HFFc6 (cell line): ENCODE measurements around the gene RAB28. TPM values are rescaled to one million over a fixed set of nuclear protein-coding genes. Genes with fewer than 3 reads are reported as not detected.

Source experiments
- DNase-seq: peaks from one replicate; pipeline ENCODE4 v3.0.0-alpha.2; 2018
- H3K27ac Mint-ChIP-seq: 2 replicates; pipeline ENCODE4 v1.8.0; 2020; ENCODE audit warnings: mild to moderate bottlenecking, mixed read lengths
- H3K27me3 Mint-ChIP-seq: 2 replicates; pipeline ENCODE4 v1.8.0; 2021; ENCODE audit warnings: mild to moderate bottlenecking, moderate library complexity, mixed read lengths; ENCODE audit not compliant: insufficient read depth
- H3K36me3 Mint-ChIP-seq: 2 replicates; pipeline ENCODE4 v1.8.0; 2021; ENCODE audit warnings: low read depth, mixed read lengths
- H3K4me1 Mint-ChIP-seq: 2 replicates; pipeline ENCODE4 v1.8.0; 2020; ENCODE audit warnings: low read depth, mixed read lengths
- H3K4me3 Mint-ChIP-seq: 2 replicates; pipeline ENCODE4 v1.8.0; 2020; ENCODE audit warnings: mild to moderate bottlenecking, moderate library complexity, mixed read lengths
- H3K9me3 Mint-ChIP-seq: 2 replicates; pipeline ENCODE4 v1.8.0; 2020; ENCODE audit warnings: mild to moderate bottlenecking, mixed read lengths
- total RNA-seq, 6 experiments: library from RNA; stranded (reverse); fragmentation: NEBNext Ultra II Directional; extraction: Animal tissue kit (Norgen Biotek cat#: 25700); gene quantifications; 2 replicates in 1 of 6; 3 replicates in 5 of 6; pipeline ENCODE4 v1.2.3, GENCODE V29; 2021
- TF ChIP-seq, protein P1 (sequence below): fragments of 200-600 bp; sonication (generic); IDR thresholded peaks from 2 replicates; pipeline ENCODE4 v1.5.0; 2021; ENCODE audit warnings: antibody characterized with exemption, mild to moderate bottlenecking

RAB28 gene
- total RNA-seq, 6 experiments from 2014 or later = 11.4 to 13.1 (median 12.4) TPM

DNA sequence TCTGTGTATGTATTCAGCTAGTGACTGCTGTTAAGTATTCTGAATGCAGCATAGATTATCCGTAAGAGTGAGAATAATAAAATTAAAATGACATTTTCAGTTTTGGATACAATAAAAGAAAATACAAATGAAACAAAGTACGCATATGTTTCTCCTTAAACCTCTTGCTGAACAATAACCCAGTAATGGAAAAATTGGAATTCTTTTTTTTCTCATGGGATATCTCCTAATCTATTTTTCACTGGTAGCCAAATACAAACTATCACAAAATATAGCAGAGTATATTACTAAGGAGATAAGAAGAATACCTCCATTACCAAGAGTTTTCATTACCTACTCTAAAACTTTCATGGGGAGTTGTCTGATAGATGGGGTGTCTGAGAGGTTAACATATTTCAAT, 6.0 kb downstream of the RAB28 start:
- Mint-ChIP-seq H3K4me1 (peaks cover 60% of the 10 kb centered on the region), H3K27me3 (no peaks in the 10 kb centered on the region), H3K4me3 (no peak overlapping the region), H3K9me3 (no peaks in the 10 kb centered on the region), H3K27ac (no peak overlapping the region), H3K36me3 (no peaks in the 10 kb centered on the region)
- no peak for DNase-seq
- TF ChIP-seq, protein P1, sequence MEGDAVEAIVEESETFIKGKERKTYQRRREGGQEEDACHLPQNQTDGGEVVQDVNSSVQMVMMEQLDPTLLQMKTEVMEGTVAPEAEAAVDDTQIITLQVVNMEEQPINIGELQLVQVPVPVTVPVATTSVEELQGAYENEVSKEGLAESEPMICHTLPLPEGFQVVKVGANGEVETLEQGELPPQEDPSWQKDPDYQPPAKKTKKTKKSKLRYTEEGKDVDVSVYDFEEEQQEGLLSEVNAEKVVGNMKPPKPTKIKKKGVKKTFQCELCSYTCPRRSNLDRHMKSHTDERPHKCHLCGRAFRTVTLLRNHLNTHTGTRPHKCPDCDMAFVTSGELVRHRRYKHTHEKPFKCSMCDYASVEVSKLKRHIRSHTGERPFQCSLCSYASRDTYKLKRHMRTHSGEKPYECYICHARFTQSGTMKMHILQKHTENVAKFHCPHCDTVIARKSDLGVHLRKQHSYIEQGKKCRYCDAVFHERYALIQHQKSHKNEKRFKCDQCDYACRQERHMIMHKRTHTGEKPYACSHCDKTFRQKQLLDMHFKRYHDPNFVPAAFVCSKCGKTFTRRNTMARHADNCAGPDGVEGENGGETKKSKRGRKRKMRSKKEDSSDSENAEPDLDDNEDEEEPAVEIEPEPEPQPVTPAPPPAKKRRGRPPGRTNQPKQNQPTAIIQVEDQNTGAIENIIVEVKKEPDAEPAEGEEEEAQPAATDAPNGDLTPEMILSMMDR = no peak

DNA sequence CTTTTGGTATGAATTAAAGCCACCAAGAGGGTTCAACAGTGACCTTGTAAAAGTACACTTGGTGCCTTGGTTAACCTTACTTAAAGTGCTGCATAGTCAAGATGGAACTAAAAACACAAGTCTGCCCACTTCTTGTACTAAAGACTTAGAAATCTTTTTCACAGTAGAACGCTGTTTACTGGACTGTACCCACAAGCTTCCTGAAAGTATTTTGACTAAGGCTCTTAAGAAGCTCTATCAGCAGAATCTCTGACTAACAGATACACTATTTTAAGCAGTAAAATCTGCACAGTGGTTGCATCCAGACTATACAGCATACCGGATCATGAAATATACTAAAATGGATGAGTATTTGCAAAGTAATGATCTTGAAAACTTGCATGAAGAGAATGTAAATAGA, 7.2 kb downstream of the RAB28 start:
- Mint-ChIP-seq H3K9me3 (no peaks in the 10 kb centered on the region), H3K4me1 (peaks cover 48% of the 10 kb centered on the region), H3K4me3 (peak overlapping the region; percentile 66), H3K36me3 (no peaks in the 10 kb centered on the region), H3K27me3 (no peaks in the 10 kb centered on the region), H3K27ac (peak overlapping the region; percentile 82)
- TF ChIP-seq, protein P1 = no peak
- peak; percentile 93 for DNase-seq

DNA sequence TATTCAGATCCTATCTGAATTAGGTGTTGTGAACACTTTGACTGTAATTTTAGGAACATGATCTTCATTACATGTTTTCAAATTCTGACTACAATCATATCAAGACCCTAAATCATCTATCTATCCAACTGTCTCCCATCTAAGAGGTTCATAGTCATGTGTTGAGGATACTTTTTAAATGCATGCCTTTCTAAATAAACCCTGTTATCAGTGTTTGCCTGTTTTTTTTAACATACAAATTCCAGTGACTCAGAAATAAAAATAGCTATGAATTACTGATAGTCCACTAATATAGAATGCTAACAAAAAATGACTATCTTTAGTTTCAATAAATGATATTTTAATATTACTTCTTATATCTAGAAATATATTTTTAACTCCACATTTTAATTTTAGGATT, 8.0 kb downstream of the RAB28 start:
- no peaks in the 10 kb centered on the region for H3K9me3 Mint-ChIP-seq
- DNase-seq = no peak
- H3K27me3 Mint-ChIP-seq = no peaks in the 10 kb centered on the region
- no peak overlapping the region for H3K27ac Mint-ChIP-seq
- peaks cover 41% of the 10 kb centered on the region for H3K4me1 Mint-ChIP-seq
- no peak overlapping the region for H3K4me3 Mint-ChIP-seq
- no peaks in the 10 kb centered on the region for H3K36me3 Mint-ChIP-seq
- TF ChIP-seq, protein P1 = no peak

DNA sequence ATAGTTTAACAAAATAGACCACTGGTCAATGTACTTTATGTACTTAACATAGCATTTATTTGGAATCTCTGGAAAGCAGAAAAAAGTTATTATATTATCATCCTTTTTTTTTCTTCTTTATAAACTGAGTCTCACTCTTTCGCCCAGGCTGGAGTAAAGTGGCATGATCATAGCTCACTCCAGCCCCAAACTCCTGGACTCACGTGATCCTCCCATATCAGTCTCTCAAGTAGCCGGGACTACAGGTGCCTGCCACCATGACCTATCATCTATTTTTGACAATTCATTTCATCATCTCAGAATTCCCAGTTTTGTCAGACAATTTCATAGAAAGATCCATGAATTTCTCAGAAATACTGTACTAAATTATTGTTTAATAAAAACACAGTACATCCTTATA, 12.7 kb downstream of the RAB28 start:
- TF ChIP-seq, protein P1 = no peak
- H3K27me3 Mint-ChIP-seq = no peaks in the 10 kb centered on the region
- H3K27ac Mint-ChIP-seq = no peak overlapping the region
- no peaks in the 10 kb centered on the region; the same call in 1 of the 2 replicates for H3K36me3 Mint-ChIP-seq
- no peaks in the 10 kb centered on the region for H3K9me3 Mint-ChIP-seq
- no peak overlapping the region for H3K4me3 Mint-ChIP-seq
- DNase-seq = no peak
- H3K4me1 Mint-ChIP-seq = peaks cover 15% of the 10 kb centered on the region

DNA sequence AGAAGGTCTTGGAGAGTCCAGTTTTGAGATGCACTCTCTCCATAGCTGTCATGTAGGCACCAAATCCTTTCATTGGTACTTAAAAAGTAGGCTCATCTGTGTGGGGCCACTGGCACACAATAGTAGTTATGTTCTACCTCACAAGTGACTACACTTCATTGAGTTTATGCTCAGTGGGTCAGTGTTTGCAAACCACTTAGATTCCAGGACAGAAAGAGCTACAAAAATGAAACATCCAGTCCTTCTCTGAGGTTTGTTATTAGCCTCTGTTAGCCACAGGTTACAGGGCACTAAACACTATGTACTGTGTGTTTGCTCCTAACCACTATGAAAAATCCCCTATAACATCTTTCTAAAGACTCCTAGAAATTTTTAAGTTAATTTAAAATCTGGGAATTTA, 13.8 kb downstream of the RAB28 start:
- no peak for DNase-seq
- TF ChIP-seq, protein P1 = no peak
- Mint-ChIP-seq H3K36me3 (peaks cover 8% of the 10 kb centered on the region), H3K4me1 (peaks cover 5% of the 10 kb centered on the region; the same call in 1 of the 2 replicates), H3K4me3 (no peak overlapping the region), H3K9me3 (no peaks in the 10 kb centered on the region), H3K27ac (no peak overlapping the region), H3K27me3 (no peaks in the 10 kb centered on the region)

DNA sequence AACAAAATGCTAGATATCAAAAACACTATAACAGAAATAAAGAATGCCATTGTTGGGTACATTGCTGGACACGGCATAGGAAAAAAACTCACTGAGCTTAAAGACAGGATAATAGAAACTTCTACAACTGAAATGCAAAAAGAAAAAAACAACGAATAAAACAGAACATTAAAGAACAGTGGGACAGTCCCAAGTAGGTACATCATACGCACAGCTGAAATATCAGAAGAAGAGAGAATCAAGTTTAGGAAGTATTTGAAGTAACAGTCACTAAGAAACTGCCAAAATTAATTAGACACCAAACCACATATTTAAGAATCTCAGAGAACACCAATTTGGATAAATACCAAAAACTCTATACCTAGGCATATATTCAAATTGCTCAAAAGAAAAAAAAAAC, 19.2 kb downstream of the RAB28 start:
- H3K36me3 Mint-ChIP-seq = peaks cover 8% of the 10 kb centered on the region
- H3K4me1 Mint-ChIP-seq = peaks cover 14% of the 10 kb centered on the region
- no peak overlapping the region for H3K4me3 Mint-ChIP-seq
- TF ChIP-seq, protein P1 = no peak
- H3K9me3 Mint-ChIP-seq = no peaks in the 10 kb centered on the region
- no peak for DNase-seq
- H3K27ac Mint-ChIP-seq = no peak overlapping the region
- no peaks in the 10 kb centered on the region for H3K27me3 Mint-ChIP-seq
